Activated CD8-positive, alpha-beta memory T cell treated with anti-CD3 and anti-CD28 coated beads for 4 hours (primary cell): ENCODE results near the gene HHEX.

Experiments used
- DNase-seq, 2 donors: peaks; one replicate each; pipeline ENCODE4 v3.0.0-alpha.2; 2020; ENCODE audit warnings: low read depth in 2 of 2

Gene HHEX

DNA sequence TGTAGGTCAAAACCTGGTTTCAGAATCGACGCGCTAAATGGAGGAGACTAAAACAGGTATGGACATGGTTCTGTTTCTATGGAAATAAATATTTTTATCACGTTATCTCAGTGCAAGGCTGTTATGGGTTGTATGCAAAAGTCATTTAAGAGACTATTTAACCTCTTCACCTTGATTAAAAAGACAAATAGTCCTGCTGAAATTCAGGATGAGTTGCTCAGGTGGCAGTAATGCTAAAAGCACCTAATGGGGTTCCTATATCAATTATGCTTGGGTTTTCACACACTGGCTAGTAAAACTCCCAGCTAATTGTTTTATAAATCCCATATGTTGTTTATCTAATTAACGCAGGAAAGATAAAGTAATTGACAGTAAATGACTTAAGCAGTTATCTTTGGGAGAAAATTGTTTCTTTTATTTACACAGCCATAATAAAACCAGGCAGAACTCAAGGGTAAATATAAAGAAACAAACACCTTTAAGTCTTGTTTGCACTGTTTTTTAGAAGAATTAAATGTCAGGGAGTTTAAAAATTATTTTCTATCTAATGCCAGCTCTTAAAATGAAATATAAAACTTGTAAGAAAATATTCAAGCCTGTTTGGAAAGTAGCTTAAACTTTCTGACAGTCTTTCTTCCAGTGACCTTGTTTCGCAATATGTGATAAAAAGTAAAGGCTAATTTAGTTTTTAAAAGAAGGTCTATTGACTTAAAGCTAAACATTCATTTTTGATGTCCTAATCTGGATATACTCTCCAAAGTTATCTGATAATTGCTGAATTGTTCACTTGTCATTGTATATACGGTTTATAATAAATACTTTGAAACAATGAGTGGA is 3.2 kb downstream of the HHEX start:
- DNase-seq: no peak

- DNase-seq: no peak
Observed at GRCh38 chr10:92693534-92693893, 3.8 kb downstream of the HHEX start.

DNA sequence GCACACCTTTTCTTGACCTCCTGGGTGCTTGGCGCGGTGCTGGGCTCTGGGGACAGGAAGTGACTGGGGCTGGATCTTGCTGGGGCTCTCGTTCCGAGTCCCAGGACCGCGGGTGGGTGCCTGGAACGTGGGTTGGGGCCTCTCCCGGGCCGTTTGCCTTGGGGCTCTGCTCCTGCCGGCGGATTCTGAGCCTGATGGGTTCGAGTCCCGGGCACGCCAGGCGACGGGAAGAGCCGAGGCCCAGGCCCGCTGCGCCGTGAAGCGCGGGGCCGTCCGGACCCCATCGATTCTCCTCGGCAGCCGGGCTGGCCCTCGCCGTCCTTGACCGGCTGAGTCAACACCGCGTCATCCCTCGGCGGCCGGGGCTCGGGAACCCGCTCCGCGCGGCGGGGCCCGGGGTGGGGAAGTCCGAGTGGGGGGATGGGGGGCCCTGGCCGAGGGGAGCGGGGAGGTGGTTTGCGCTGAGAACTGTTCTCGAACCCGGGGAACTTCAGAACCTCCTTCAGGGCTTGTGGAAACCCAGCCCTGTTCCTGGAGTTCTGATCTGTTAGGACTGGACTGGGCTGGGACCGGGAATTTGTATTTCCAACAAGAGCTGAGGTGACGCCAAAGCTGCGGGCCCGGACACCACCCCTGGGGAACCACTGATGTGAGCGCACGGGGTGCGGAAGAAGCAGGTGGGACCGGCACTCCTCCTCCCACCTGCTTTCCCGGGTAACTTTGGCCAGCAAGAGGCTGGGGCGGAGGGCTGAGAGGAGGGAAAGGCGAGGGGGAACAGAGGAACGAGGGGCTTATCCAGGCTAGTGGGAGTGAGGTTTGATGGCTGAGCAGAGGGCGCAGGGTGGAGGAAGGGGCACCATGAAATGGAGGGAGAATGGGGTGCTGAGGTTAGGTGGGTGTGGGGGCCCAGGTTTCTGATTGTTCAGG is 6.2 kb downstream of the HHEX start:
- no peak for DNase-seq

DNA sequence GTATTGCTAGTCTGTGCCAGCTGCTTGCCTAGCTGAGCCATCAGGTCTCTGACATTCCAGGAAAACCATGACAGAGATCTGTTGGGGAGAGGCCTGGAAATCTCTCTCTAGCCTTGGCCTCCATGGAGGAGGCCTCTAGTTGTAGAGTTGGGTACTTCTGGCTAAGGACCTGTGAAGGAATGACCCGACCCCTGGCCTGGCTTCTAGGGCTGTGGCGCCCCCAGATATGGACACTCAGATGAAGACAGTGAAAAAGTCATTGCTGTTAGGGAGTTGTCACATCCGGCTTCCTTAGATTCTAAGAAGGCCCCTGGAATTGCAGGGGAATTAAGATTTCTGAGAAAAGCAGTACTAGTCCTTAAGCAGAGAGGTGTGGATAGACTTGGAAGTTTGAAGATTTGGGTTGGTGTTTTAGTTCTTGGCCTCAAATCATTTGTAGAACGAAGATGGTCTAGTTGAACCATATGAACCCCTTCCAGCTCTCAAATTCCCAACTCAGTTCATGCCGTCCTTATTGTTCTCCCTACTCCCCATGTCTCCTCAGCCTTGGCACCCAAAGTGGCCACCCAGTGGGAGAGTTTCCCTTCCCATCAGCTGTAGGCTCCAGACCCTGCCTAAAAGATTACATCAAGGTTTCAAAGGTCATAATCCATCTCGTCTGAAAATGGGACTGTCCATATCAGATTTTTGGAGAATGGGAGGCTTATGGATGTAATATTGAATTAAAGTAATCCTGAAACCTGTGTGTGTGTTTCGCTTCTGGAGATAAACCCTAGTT is 7.0 kb downstream of the HHEX start:
- no peak for DNase-seq

- DNase-seq: no peak
Observed at GRCh38 chr10:92697663-92698511, 8.1 kb downstream of the HHEX start.

GRCh38 chr10:92699193-92699517 is 9.4 kb downstream of the HHEX start:
- DNase-seq: no peak

DNA sequence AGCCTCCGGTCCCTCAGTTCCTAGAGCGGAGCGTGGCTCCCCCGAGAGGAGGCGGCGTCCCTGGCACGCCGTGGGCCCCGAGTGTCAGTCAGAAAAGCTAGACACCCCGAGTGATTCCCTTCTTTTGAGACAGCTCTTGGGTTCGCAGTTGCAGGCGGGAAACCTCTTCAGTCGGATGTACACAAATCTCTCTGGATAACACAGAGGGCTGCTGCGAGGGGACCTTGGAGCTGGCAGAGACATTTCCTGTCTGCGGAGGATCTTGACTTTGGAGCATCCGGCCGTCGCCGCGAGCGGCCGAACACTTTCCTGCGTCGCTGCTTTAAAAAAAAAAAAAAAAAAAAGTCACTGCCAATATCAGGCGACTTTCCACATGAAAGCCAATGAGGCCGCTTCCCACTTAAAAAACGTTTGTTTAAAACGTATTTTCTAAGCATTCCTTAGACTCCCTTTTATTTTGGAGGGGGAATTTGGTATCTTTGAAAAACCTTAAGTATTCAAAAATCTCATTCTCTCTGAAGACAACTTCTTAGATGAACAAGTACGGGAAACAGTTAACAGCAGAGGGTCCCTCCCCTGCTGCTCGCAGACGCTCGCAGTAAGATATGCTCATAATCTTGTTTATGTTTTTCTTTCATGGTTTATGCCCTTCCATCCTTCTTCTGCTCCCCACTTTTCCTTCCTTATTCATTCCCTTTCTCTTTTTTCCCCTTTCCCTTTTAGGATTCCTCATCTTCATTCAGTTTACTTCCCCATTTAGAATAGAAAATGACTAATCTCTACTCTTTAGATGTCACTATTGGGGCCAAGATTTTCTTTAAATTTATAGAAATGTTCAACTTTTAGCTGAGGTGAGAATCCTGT is 10.0 kb downstream of the HHEX start:
- no peak for DNase-seq

GRCh38 chr10:92702301-92702916 is 12.7 kb downstream of the HHEX start:
- no peak for DNase-seq

- no peak for DNase-seq
Observed at GRCh38 chr10:92712016-92712889, 22.5 kb downstream of the HHEX start.

DNA sequence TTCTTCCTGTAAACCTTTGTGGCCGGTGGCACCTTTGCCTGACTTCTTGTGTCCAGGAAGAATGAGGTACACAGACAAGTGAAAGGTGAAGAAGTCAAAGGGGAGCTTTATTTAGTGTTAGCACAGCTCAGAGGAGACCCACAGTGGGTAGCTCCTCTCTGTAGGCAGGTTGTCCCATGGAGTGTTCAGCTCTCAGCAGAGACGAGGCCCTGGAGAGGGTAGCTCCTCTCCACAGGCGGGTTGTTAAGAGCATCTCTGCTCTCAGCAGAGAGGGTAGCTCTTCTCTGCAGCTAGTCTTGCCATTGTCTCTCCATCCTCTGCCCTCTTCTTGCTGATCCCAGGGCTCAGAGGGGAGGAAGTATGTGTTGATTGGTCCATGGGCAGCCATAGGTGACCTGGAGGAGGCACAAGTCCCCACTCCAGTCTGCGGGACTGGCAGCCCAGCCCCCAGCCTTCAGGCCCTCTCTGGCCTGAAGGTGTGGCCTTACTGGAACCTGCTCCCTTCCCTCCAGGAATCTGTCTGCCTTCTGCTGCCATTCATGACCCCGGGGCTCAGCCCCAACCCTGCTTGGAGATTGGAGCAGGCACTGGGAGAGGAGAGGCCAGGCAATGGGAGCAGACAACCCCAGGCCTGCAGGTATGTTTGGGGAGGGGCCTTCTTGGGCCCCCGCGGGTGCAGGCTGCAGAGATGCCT is 24.5 kb downstream of the HHEX start:
- no peak for DNase-seq

- DNase-seq: no peak
Observed at GRCh38 chr10:92714872-92715271, 25.1 kb downstream of the HHEX start.

GRCh38 chr10:92719991-92720830 is 30.5 kb downstream of the HHEX start:
- DNase-seq: no peak

DNA sequence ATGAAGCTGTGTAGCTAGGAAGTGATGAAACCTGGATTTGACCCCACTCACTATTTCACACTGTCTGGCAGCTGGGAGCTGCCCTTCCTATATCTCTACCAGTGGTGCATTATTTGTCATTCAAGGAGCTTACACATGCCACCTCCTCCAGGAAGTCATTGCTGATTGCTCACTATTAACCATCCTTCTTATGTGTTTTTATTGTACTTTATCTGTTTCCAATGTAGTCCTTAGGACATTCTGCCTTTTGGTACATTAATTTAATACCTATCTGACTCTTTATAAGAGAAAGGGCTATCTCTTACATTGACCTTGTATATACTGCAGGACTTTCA is 31.0 kb downstream of the HHEX start:
- no peak for DNase-seq

GRCh38 chr10:92722349-92722748 is 32.6 kb downstream of the HHEX start:
- no peak for DNase-seq

- DNase-seq: no peak
Observed at GRCh38 chr10:92727141-92727540, 37.4 kb downstream of the HHEX start.

DNA sequence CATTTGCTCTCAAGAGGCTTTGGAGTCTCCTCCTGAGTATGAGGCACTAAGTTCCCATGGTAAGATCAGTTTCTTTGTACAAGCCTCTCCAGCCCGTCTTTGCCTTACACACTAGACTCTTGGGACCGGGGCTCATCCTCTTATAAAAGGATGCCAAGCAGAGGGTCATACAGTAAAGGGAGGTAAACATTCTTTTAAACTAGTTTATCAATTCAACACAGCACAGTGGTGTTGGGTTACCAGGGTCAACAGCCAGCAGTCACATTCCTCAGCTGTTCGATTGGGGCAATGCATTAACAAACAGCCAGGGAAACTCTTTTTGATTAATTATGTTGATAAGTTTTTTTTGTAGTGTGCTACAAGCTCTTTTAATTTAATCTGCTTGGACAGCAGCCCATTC is 37.8 kb downstream of the HHEX start:
- DNase-seq: no peak

DNA sequence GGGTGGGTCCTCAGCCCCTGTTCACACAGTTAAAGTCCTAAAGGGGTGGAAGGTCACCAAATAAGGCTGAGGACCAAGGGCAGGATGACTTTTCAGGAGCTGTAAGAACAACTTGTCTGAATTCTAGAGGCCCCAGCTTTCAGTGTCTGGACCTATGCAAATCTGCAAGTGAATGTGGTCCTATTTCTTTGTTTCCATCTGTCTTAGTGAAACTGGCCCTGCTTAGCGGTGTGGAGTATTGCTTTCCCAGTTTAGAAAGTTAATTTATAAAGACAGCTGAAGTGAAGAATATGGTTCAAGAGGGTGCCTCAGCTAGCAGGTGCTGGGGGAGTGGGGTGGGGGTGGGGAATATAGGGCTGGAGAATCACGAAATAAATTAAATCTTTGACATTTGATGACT is 40.1 kb downstream of the HHEX start:
- DNase-seq: no peak

DNA sequence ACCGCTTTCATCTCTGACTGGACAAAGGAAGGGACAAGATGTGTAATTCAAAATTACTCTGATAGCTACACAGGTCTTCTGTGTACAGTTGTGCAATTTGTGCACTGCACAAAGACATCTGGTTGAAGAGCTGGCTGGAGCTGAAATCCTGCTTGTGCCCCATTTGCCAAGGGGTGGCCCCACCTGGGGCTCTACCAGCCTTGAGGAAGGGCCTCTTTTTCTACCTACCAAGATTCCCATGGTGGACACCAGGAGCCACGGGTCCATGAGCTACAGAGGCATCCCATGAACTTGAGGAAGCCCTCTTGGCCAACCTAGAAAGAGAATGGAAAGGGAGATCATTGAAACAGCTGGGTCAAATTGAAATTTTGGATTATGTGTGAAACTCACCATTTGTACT is 43.2 kb downstream of the HHEX start:
- DNase-seq: no peak
